MG63 (cell line): ENCODE data around the gene REXO1. TPM values are rescaled to one million over a fixed set of nuclear protein-coding genes. Genes with fewer than 3 reads are reported as not detected.
"Not testable (repeated sequence)": the region's sequence is repeated elsewhere in the genome, so short reads cannot be mapped to it uniquely, and the experiment has no call there.

Experiments
- DNase-seq: peaks from one replicate; pipeline ENCODE4 v3.0.0-alpha.2; 2020
- H3K27me3 ChIP-seq: fragments of 250-450 bp; sonication (Bioruptor Pico); 2 replicates; pipeline ENCODE4 v1.5.1; 2020; ENCODE audit warnings: mild to moderate bottlenecking, moderate library complexity
- H3K36me3 ChIP-seq: fragments of 250-450 bp; sonication (Bioruptor Pico); 2 replicates; pipeline ENCODE4 v1.5.1; 2020; ENCODE audit warnings: mild to moderate bottlenecking, moderate library complexity
- H3K4me3 ChIP-seq: fragments of 250-450 bp; sonication (Bioruptor Pico); 2 replicates; pipeline ENCODE4 v1.5.1; 2020; ENCODE audit warnings: mild to moderate bottlenecking, moderate library complexity
- H3K9me3 ChIP-seq: fragments of 250-450 bp; sonication (Bioruptor Pico); 2 replicates; pipeline ENCODE4 v1.5.1; 2020; ENCODE audit warnings: mild to moderate bottlenecking, moderate library complexity
- total RNA-seq: library from RNA; depleted of rRNA; stranded (reverse); fragments of >200 nt; shearing (Covaris generic); gene quantifications from 2 replicates; pipeline ENCODE4 v1.2.3, GENCODE V29; 2014; ENCODE audit warnings: low replicate concordance

Gene REXO1
- total RNA-seq, 1 experiment from 2014 or later, result 4.4 TPM

DNA sequence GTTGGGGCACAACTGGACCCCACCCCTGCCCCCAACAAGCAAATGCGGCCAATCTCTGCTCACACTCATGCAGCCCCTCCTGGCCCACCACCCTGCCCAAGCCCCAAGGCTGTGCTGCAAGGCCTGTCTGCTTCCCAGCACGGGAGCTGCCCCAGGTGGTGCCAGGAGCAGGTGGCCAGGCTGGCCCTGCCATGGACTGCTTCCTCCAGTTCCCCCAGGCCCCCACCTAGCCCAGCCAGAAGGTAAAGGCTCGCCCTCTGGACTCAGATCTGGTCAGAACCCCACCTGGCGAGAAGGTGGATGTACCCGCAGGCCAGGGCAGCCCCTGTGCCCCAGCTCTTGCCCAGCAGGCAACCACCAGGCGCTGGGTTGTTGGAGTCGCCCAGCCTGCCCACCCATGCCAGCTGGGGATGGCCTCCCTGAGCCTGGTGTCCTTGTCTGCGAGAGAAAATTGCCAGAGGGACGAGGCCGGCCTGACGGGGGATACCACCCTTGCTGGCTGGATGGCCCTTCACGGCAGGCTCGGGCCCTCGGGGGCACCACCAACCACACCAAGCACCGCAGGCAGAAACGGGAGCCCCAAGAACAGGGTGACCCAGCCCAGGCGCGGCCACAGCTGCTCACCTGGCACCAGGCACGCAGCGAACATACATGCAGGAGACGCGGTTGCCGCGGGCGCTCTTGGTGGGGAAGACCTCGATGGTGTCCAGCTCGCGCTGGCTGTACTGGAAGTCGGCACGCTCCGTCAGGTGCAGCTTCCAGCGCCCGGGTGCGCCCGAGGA, 32.5 kb upstream of the REXO1 start:
- no peak overlapping the region for H3K4me3 ChIP-seq
- no peaks in the 10 kb centered on the region for H3K27me3 ChIP-seq
- H3K36me3 ChIP-seq, result no peaks in the 10 kb centered on the region
- H3K9me3 ChIP-seq, result no peaks in the 10 kb centered on the region
- DNase-seq, result no peak

DNA sequence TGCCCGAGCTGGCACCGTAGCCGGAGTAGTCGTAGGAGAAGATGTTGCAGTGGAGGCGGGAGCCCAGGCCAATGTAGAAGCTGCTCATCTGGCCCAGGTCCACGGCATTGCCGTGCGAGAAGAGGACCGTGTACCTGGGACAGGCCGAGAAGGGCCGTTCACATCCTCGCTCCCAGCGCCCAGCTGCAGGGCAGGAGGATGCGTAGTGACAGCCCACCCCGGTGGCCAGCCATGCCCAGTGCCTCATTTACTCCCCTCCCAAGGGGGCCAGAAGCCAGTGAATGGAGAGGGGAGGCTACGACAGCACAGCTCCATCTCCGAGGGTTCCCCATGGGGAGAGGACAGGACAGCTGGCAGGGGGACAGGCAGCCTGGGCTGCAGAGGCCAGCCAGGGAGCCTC, 31.7 kb upstream of the REXO1 start:
- H3K27me3 ChIP-seq, H3K36me3 ChIP-seq, H3K9me3 ChIP-seq, H3K4me3 ChIP-seq, DNase-seq: not testable (repeated sequence)

DNA sequence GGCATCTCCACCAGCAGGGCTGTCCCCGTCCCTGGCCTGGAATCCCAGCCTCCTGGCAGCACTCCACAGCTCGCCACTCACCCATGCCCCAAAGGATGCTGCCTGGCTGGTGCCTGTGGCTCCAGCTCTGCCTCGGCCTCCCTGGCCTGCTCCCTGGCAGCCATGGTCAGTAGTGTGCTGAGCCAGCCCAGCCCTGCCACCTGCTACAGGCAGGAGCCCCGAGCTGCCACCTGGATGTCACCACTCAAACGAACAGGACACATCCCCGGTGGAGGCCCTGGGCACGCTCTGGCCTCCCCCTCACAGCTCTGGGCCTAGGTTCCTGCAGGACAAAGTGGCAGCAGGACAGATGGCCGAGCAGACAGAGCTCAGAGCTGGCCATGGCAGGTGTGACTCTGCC, 30.3 kb upstream of the REXO1 start:
- not testable (repeated sequence) for H3K4me3 ChIP-seq, H3K36me3 ChIP-seq, H3K9me3 ChIP-seq, DNase-seq, H3K27me3 ChIP-seq

DNA sequence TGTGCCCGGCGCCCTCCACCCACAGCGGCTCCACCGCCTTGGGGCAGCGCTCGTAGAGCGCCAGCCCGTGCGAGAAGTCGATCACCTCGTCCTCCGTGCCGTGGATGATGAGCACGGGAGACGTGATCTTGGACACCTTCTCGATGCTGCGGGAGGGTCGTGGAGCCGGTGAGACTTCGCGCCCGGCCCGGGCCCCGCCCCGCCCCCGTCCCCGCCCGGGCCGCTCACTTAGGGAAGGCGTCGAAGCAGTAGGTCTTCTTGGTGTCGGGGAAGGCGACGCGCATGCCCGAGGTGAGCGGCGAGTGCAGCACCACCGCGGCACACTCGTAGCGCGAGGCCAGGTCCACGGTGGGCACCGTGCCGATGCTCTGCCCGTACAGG, 29.0 kb upstream of the REXO1 start:
- H3K9me3 ChIP-seq, H3K36me3 ChIP-seq, DNase-seq, H3K27me3 ChIP-seq, H3K4me3 ChIP-seq: not testable (repeated sequence)

DNA sequence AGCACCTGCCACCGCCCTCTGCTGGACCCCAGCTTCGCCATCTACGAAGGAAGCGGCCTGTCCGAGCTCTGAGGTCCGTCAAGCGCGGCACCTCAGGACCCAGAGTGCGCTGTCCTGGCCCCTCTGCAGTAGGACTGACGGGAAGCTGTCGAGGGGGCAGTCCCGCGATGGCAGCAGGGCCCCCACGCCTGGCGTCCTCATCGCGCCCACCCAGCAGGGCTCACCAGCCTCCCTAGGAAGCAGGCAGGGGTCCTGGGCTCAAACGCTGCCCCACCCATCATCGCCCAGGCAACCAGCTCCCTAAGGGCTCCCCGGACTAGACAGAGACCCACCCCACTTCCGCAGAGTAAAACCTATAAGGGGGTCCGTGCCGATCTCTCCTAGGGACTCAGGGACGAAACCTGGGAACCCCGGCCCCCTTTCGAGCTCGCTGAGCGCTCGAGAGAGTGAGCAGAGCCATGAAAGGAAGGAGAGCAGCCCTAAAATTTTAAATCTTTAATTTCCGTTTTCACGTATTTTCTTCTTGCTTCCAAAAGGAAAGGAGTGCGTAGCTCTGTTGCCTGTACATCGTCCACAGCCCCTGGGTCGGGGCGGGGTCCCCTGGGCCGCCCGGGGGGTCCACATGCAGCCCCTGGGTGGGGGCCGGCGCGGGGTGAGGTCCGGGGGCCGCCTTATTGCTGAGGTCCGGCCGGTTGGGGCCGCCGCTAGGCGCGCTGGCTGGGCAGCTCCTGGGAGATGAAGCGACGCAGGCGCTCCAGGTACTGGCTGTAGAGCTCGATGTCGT, 28.4 kb upstream of the REXO1 start:
- not testable (repeated sequence) for H3K27me3 ChIP-seq, H3K9me3 ChIP-seq, H3K36me3 ChIP-seq, DNase-seq
- peak overlapping the region; percentile 90 for H3K4me3 ChIP-seq

DNA sequence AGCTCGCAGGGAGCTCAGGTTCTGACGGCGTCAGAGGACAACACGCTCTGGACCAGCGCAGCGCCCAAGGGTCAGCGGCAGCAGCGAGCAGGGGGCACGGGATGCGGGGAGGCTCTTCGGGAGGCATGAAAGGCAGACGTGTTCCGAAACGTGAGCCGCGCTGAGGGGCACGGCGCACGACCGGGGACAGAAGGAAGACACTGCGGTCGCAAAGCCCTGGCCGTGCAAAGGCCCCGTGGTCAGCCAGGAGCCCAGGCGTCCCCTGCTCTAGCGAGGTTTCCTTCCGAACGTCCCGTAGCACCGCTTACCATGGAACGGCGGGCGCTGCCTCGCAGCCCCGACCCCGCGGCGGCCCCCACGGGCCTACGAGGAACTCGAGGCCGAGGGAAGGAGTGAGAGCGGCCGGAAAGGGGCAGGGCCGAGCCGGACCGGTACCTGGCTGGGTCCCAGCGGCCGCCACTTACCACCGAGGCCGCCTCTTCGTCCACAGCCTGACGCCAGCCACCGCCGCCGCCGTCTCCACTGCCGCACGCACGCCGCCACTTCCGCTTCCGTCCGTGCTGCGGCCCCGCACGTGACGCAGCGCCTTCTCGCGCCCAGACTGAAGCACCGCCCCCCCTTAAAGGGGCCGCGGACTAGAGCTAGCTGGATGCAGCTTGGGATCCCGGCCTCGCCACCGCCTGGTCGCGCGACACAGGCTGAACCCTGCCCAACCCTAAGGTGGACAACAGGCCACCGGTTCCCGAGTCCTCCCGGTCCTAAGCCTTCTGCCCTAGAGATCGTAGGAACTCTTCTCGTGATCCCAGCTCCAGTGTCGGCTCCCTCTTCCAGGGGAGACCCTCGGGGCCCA, 27.6 kb upstream of the REXO1 start:
- peak overlapping the region; percentile 90 for H3K4me3 ChIP-seq
- peak; percentile 84 for DNase-seq
- peaks cover 5% of the 10 kb centered on the region; the same call in 1 of the 2 replicates for H3K36me3 ChIP-seq
- no peaks in the 10 kb centered on the region for H3K9me3 ChIP-seq
- H3K27me3 ChIP-seq, result no peaks in the 10 kb centered on the region

DNA sequence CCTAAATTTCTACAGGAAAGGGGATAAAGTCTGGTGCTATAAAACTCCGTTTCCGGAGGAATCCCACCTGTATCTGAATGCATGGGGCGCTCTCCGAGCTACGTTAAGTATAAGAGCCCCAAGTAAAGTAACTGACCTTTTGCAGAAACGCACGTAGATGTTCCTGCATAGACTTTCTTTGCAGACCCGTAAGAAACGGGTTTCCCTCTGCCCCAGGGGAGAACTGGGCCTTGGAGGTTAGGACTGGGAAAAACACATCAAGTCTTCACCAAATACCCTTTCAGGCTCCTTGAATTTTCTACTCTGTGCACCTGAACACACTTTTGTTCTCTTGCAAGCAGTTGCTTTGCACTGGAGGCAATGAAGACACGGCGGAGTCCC, 27.0 kb upstream of the REXO1 start:
- H3K27me3 ChIP-seq, DNase-seq: not testable (repeated sequence)

DNA sequence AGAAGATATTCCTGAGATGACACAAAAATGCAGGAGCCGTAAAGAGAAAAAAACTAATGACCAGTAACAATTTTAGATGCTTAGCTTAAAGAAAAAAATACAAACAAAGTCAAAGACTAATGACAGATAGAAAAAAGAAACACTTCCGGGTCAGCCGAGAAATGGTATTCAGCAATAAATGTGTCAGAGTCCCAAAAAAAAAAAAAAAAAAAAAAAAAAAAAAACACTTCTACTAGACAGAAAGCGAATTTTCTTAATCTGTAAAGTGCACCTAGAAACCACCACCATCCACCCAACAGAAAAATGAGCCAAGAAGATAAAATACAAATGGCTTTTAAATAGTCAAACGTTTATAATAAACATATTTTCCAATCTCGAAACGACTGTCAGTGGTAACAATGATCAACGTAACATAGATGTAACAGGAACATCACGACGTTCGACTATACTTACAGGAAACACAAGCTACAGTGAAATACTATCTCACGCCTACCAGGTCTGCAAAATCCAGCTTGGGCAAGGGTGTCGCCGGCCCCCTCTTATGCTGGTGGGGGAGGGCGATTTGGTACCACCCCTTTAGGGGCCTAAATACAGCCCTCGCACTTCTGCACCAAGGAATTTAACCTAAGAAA, 26.4 kb upstream of the REXO1 start:
- DNase-seq, result no peak
- no peaks in the 10 kb centered on the region for H3K27me3 ChIP-seq
- peaks cover 5% of the 10 kb centered on the region; the same call in 1 of the 2 replicates for H3K36me3 ChIP-seq
- H3K9me3 ChIP-seq, result no peaks in the 10 kb centered on the region
- peak overlapping the region; percentile 90 for H3K4me3 ChIP-seq

More for the DNA sequence above, 27.0 kb upstream of the REXO1 start:
- peak overlapping the region; percentile 90 for H3K4me3 ChIP-seq
- not testable (repeated sequence) for H3K9me3 ChIP-seq, H3K36me3 ChIP-seq

DNA sequence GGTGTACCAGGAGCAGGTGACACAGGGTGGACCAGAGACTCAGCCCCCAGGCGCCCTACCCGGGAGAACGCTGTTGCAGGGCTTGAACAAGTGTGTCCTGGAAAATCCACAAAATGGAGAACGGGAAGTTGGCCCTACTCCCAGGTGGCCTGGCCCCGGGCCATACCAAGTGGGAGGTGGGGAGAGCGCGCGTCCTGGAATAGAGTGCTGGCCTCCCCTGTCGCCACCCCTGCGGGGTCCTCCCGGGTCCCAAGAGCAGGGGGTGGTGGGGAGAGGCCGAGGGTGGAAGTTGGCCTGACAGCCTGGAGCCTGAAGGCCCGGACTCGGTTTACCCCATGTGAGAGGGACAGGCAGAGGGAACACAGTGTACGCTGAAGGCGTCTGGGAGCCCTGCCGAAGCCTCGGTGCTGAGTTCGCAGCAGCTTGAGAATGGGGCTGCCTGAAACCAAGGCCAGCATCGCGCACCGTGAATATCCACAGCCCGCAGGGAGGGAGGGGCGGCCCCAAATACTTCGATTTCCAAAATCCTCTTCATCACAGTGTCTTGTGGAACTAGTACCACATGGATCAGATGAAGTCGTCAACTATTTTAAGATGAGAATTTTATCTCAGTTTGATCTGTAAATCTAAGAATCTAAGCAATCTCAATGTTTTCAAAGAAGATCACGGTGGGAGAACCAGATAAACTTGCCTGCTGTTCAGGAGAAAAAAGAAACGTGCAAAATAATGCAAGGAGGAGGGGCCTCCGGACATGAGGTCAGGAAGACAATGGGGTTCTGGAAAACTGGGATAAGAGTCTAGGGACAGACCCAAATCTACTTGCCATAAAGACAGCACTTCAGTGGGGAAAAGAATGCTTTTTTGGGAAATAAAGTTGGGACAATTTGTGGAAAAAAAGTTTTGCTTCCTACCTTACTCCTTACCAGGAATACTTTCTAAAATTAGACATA, 25.5 kb upstream of the REXO1 start:
- H3K36me3 ChIP-seq, result peaks cover 5% of the 10 kb centered on the region; the same call in 1 of the 2 replicates
- no peak for DNase-seq
- no peaks in the 10 kb centered on the region for H3K27me3 ChIP-seq
- no peaks in the 10 kb centered on the region for H3K9me3 ChIP-seq
- H3K4me3 ChIP-seq, result peak overlapping the region; percentile 90

DNA sequence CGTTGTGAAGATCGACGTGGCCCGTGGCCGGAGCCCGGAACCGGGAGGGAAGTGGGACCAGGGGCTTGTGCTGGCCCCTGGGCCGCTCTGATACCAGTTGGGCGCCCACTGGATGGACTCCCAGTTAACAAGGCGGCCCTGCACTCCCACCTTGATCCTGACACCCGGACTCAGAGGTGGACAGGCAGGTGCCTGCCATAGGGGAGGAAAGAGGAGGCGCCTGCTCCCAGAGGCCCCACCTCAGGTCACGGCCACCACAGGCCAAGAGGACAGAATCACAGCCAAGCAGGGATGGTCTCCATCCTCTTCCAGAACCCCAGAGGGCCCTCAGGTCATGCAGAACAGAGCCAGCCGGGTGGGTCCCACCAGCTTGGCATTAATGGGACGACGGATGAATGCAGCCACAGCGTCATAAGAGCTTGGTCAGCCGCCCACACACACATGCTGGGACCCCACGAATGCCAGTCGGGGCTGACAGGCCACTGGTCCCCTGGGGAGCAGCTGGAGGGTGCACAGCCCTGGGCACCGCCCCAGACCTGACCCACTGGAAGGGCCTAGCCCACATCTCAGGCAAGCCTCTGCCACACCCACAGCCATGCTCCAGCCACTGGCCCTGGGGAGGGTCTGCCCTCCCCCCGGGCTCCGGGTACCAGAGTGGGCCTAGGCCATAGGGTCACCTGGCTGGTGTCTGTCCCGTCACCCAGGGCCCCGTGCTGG, 24.7 kb upstream of the REXO1 start:
- H3K27me3 ChIP-seq, result no peaks in the 10 kb centered on the region
- DNase-seq, result no peak
- H3K9me3 ChIP-seq, result no peaks in the 10 kb centered on the region
- no peak overlapping the region for H3K4me3 ChIP-seq
- peaks cover 5% of the 10 kb centered on the region; the same call in 1 of the 2 replicates for H3K36me3 ChIP-seq

DNA sequence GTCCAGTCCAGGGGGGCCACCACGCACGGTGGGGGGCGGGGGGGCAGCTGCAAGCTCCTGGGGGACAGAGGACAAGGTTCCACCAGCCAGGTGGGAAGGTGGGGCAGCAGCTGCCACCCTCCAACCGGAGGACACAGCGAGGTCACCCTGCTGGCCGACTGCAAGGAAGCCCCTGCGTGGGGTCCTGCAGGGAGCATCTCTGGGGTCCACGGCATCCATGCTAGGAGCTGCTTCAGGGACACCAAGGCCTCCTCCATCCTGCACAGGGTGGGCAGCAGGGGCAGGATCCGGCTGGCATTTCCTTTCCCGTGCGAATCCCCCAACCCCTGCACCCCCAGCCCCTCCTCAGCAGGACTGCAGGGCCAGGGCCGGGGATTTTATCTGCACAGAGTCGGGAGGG, 23.3 kb upstream of the REXO1 start:
- no peaks in the 10 kb centered on the region for H3K27me3 ChIP-seq
- peaks cover 5% of the 10 kb centered on the region; the same call in 1 of the 2 replicates for H3K36me3 ChIP-seq
- H3K9me3 ChIP-seq, result no peaks in the 10 kb centered on the region
- H3K4me3 ChIP-seq, result no peak overlapping the region
- DNase-seq, result no peak

DNA sequence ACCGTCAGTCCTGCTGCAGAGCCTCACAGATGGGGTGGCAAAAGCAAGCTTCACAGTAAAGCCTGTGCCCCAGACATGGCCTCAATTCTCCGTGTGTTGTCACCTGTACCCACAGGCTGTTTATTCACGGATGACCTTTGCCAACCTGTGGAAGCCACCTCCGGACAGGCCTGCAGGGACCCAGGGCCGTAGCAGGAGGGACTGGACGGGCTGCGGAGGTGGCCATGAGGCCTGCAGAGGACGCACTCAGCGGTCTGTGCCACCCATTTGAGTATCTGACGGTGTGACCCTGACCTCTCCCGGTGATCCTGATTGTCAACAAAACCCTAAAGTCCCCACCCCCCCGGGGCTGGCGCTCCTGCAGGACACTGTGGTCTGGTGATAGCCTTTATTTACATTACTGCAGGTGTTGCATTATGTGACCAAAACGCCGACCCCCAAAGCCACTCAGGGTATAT, 22.9 kb upstream of the REXO1 start:
- Histone ChIP-seq H3K9me3 (no peaks in the 10 kb centered on the region), H3K4me3 (no peak overlapping the region), H3K27me3 (no peaks in the 10 kb centered on the region), H3K36me3 (peaks cover 5% of the 10 kb centered on the region; the same call in 1 of the 2 replicates)
- no peak for DNase-seq

DNA sequence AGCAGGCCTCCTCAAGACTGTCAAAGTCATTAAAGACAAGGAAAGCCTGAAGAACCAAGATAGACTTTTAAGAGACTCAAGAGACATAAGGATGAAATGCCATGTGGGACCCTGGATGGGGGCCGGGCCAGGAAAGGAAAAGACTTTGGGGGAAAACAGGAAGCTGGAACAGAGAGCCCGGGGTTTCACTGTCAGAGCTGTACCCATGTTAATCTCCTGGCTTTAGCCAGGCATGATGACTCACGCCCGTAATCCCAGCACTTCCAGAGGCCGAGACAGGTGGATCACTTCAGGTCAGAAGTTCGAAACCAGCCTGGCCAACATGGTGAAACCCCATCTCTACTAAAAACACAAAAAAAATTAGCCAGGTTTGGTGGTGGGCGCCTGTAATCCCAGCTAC, 20.7 kb upstream of the REXO1 start:
- Histone ChIP-seq H3K4me3 (no peak overlapping the region), H3K9me3 (no peaks in the 10 kb centered on the region), H3K27me3 (no peaks in the 10 kb centered on the region), H3K36me3 (peaks cover 5% of the 10 kb centered on the region; the same call in 1 of the 2 replicates)
- DNase-seq, result no peak

DNA sequence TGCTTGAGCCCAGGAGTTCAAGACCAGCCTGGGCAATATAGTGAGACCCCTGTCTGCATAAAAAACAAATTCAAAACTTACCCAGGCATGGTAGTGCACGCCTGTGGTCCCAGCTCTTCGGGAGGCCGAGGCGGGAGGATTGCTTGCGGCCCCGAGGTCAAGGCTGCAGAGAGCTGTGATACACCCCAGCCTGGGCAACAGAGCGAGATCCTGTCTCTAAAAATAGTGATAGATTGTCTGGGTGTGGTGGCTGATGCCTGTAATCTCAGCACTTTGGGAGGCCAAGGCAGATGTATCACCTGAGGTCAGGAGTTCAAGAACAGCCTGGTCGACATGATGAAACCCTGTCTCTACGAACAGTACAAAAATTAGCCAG, 19.1 kb upstream of the REXO1 start:
- no peak overlapping the region for H3K4me3 ChIP-seq

More for the DNA sequence above, 19.1 kb upstream of the REXO1 start:
- no peak for DNase-seq
- Histone ChIP-seq H3K36me3 (no peaks in the 10 kb centered on the region), H3K9me3 (no peaks in the 10 kb centered on the region), H3K27me3 (no peaks in the 10 kb centered on the region)
